ENCODE measurements around the gene ZFAND2A. TPM values are rescaled to one million over a fixed set of nuclear protein-coding genes. Genes with fewer than 3 reads are reported as not detected.

The ZFAND2A gene
- total RNA-seq, 2 experiments from 2014 or later = 29.4 to 34.6 TPM

DNA sequence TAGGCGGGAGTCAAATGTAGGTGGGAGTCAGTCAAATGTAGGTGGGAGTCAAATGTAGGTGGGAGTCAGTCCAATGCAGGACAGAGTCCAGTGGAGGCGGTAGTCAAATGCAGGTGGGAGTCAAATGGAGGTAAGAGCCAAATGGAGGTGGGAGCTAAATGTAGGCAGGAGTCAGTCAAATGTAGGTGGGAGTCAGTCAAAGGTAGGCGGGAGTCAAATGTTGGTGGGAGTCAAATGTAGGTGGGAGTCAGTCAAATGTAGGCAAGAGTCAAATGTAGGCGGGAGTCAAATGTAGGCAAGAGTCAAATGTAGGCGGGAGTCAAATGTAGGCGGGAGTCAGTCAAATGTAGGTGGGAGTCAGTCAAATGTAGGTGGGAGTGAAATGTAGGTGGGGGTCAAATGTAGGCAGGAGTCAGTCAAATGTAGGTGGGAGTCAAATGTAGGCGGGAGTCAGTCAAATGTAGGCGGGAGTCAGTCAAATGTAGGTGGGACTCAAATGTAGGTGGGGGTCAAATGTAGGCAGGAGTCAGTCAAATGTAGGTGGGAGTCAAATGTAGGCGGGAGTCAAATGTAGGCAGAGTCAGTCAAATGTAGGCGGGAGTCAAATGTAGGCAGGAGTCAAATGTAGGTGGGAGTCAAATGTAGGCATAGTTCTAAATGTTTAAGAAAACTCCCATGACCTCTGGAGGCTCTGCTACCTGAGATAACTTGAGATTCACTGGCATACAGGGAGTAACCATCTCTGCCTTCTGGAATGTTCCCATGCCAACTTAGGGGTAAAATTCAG is 30.2 kb upstream of the ZFAND2A start:
- peaks cover 17% of the 10 kb centered on the region for H3K36me3 Mint-ChIP-seq (ENCODE audit: low read depth)
- H3K27ac Mint-ChIP-seq = peak overlapping the region; percentile 35
- no peak for DNase-seq
- POLR2A ChIA-PET = no interaction called here
- H3K9me3 Mint-ChIP-seq = no peaks in the 10 kb centered on the region
- peaks cover 18% of the 10 kb centered on the region for H3K27me3 Mint-ChIP-seq
- CTCF ChIA-PET = interaction anchor here (1.1 to 6.3 kb wide), 2 partner anchors 10 to 14 kb away, joined by 3 to 55 read pairs; no protein-coding TSS in a partner anchor
- peaks cover 32% of the 10 kb centered on the region for H3K4me1 Mint-ChIP-seq
- no peak overlapping the region for H3K4me3 Mint-ChIP-seq

- POLR2A ChIA-PET = no interaction called here
- Mint-ChIP-seq H3K4me1 (peaks cover 30% of the 10 kb centered on the region), H3K9me3 (no peaks in the 10 kb centered on the region), H3K27me3 (peaks cover 14% of the 10 kb centered on the region), H3K27ac (no peak overlapping the region), H3K4me3 (no peak overlapping the region), H3K36me3 (ENCODE audit: low read depth) (peaks cover 17% of the 10 kb centered on the region)
- DNase-seq = no peak
- CTCF ChIA-PET = interaction anchor here (6.3 kb wide), 1 partner anchor 12 kb away, joined by 55 read pairs; no protein-coding TSS in a partner anchor
These were observed 28.8 kb upstream of the ZFAND2A start for GRCh38 chr7:1188720-1189294.

GRCh38 chr7:1187127-1187526 is 27.1 kb upstream of the ZFAND2A start:
- CTCF ChIA-PET = interaction anchor here (0.7 to 2.6 kb wide), 2 partner anchors 11 to 1644 kb away, joined by 3 to 23 read pairs; no protein-coding TSS in a partner anchor
- no peak for DNase-seq
- Mint-ChIP-seq H3K27ac (no peak overlapping the region), H3K9me3 (no peaks in the 10 kb centered on the region), H3K4me3 (no peak overlapping the region), H3K4me1 (peaks cover 21% of the 10 kb centered on the region), H3K36me3 (ENCODE audit: low read depth) (peaks cover 14% of the 10 kb centered on the region), H3K27me3 (peaks cover 14% of the 10 kb centered on the region)
- POLR2A ChIA-PET = no interaction called here

DNA sequence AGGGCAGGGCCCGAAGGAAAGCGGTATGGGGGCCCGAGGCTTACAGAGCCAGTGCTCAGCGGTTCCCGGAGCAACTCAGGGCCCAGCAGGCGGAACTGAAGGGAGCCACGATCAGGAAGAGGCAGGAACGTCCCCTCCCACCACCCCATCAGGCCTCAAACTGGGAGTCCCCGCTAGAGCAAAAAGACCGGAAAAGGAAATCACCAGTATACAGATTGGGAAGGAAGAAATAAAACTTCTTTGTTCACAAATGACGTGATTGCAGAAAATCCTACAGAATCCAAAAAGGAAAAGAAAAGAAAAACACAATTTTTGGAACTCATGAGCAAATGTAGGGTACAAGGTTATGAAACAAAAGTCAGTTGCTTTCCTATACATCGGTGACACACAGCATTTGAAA is 21.6 kb upstream of the ZFAND2A start:
- ChIA-PET CTCF (no interaction called here), POLR2A (no interaction called here)
- Mint-ChIP-seq H3K4me3 (no peak overlapping the region), H3K4me1 (peaks cover 11% of the 10 kb centered on the region), H3K27ac (no peak overlapping the region), H3K9me3 (peaks cover 6% of the 10 kb centered on the region), H3K36me3 (ENCODE audit: low read depth) (no peaks in the 10 kb centered on the region), H3K27me3 (peaks cover 12% of the 10 kb centered on the region)
- no peak for DNase-seq

- ChIA-PET POLR2A (no interaction called here), CTCF (interaction anchor here (1.0 kb wide), 1 partner anchor 10 kb away, joined by 3 read pairs; no protein-coding TSS in a partner anchor)
- no peak overlapping the region for H3K4me3 Mint-ChIP-seq
These were observed 21.0 kb upstream of the ZFAND2A start for GRCh38 chr7:1181031-1181430.

DNA sequence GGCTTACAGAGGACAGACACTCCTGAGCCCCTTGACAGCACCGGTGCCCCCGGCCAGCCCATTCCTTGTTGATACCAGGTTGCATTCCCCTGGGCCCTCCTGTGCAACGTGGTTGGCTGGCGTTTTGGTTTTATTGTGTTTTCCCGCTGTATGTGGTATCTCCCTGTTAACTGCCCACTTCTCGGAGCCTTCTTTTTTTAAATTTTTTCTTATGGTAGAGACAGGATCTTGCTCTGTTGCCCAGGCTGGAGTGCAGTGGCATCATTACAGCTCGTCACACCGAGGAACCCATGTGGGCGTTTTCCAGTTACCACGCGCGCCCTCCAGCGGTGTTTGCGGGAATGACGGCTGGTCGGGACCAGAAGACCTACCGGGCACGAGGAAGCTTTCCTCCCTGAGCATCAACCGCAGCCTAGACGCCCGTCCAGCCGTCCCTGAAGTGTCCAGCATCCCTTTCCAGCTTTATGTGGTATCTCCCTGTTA is 16.9 kb upstream of the ZFAND2A start:
- H3K27me3 Mint-ChIP-seq = peaks cover 11% of the 10 kb centered on the region
- H3K4me3 Mint-ChIP-seq = no peak overlapping the region
- CTCF ChIA-PET = interaction anchor here (0.6 to 5.5 kb wide), 16 partner anchors 8 to 345 kb away, joined by 3 to 55 read pairs (median 7); partner anchors contain the start of genes COX19, GPER1 and ZFAND2A
- H3K27ac Mint-ChIP-seq = peak overlapping the region; percentile 78
- peak; percentile 84 for DNase-seq
- H3K36me3 Mint-ChIP-seq (ENCODE audit: low read depth) = no peaks in the 10 kb centered on the region
- H3K4me1 Mint-ChIP-seq = peaks cover 20% of the 10 kb centered on the region
- POLR2A ChIA-PET = interaction anchor here (1.1 to 2.8 kb wide), 5 partner anchors 15 to 184 kb away, joined by 3 to 27 read pairs (median 8); partner anchors contain the start of gene ZFAND2A
- peaks cover 6% of the 10 kb centered on the region for H3K9me3 Mint-ChIP-seq

More at GRCh38 chr7:1181031-1181430, 21.0 kb upstream of the ZFAND2A start:
- no peaks in the 10 kb centered on the region for H3K36me3 Mint-ChIP-seq (ENCODE audit: low read depth)
- no peak for DNase-seq
- H3K27me3 Mint-ChIP-seq = peaks cover 11% of the 10 kb centered on the region
- no peak overlapping the region for H3K27ac Mint-ChIP-seq
- peaks cover 17% of the 10 kb centered on the region for H3K4me1 Mint-ChIP-seq
- peaks cover 6% of the 10 kb centered on the region for H3K9me3 Mint-ChIP-seq

- peaks cover 11% of the 10 kb centered on the region for H3K27me3 Mint-ChIP-seq
- no peaks in the 10 kb centered on the region for H3K36me3 Mint-ChIP-seq (ENCODE audit: low read depth)
- peaks cover 20% of the 10 kb centered on the region for H3K4me1 Mint-ChIP-seq
- peak; percentile 86 for DNase-seq
- peak overlapping the region; percentile 78 for H3K27ac Mint-ChIP-seq
- H3K9me3 Mint-ChIP-seq = peaks cover 6% of the 10 kb centered on the region
- POLR2A ChIA-PET = interaction anchor here (0.7 to 2.8 kb wide), 8 partner anchors 14 to 183 kb away, joined by 3 to 27 read pairs (median 4); partner anchors contain the start of gene ZFAND2A
- peak overlapping the region; percentile 61 for H3K4me3 Mint-ChIP-seq
- CTCF ChIA-PET = interaction anchor here (0.8 to 5.5 kb wide), 19 partner anchors 7 to 345 kb away, joined by 3 to 55 read pairs (median 5); partner anchors contain the start of genes COX19, GPER1 and ZFAND2A
These were observed 16.2 kb upstream of the ZFAND2A start for GRCh38 chr7:1175967-1176851.

DNA sequence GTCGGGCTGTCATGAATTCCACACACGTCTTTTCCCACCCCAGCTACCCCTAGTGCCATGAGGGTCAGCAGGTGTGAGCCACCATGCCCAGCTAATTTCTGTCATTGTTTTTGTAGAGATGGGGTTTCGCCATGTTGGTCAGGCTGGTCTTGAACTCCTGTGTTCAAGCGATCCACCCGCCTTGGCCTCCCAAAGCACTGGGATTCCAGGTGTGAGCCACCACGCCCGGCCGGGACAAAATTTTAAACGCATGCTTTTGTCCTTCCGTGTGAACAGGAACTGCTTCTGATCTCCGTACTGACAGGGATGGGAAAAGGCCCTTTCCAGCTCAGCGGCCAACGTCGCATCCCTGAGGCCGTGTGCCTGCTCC is 15.6 kb upstream of the ZFAND2A start:
- Mint-ChIP-seq H3K4me3 (no peak overlapping the region), H3K4me1 (peaks cover 20% of the 10 kb centered on the region)

GRCh38 chr7:1174881-1175596 is 15.0 kb upstream of the ZFAND2A start:
- no peak for DNase-seq
- peaks cover 22% of the 10 kb centered on the region for H3K4me1 Mint-ChIP-seq
- peaks cover 6% of the 10 kb centered on the region for H3K9me3 Mint-ChIP-seq
- no peak overlapping the region for H3K27ac Mint-ChIP-seq
- no peaks in the 10 kb centered on the region for H3K36me3 Mint-ChIP-seq (ENCODE audit: low read depth)
- peaks cover 6% of the 10 kb centered on the region for H3K27me3 Mint-ChIP-seq
- H3K4me3 Mint-ChIP-seq = no peak overlapping the region
- POLR2A ChIA-PET = interaction anchor here (1.1 to 2.8 kb wide), 4 partner anchors 13 to 182 kb away, joined by 3 to 27 read pairs (median 6); partner anchors contain the start of gene ZFAND2A
- CTCF ChIA-PET = interaction anchor here (0.9 to 5.5 kb wide), 11 partner anchors 8 to 200 kb away, joined by 3 to 55 read pairs (median 23); partner anchors contain the start of genes COX19, GPER1 and ZFAND2A

More for the DNA sequence above, 15.6 kb upstream of the ZFAND2A start:
- Mint-ChIP-seq H3K9me3 (peaks cover 6% of the 10 kb centered on the region), H3K27me3 (peaks cover 9% of the 10 kb centered on the region), H3K36me3 (ENCODE audit: low read depth) (no peaks in the 10 kb centered on the region), H3K27ac (peak overlapping the region; percentile 78)
- ChIA-PET CTCF (interaction anchor here (0.9 to 5.5 kb wide), 11 partner anchors 10 to 201 kb away, joined by 3 to 55 read pairs (median 23); partner anchors contain the start of genes COX19, GPER1 and ZFAND2A), POLR2A (interaction anchor here (1.1 to 2.8 kb wide), 5 partner anchors 14 to 183 kb away, joined by 3 to 27 read pairs (median 8); partner anchors contain the start of gene ZFAND2A)
- no peak for DNase-seq

GRCh38 chr7:1174002-1174401 is 14.0 kb upstream of the ZFAND2A start:
- peaks cover 32% of the 10 kb centered on the region for H3K4me1 Mint-ChIP-seq
- POLR2A ChIA-PET = interaction anchor here (1.1 to 2.0 kb wide), 2 partner anchors 14 to 199 kb away, joined by 3 to 10 read pairs; partner anchors contain the start of genes COX19 and ZFAND2A
- H3K36me3 Mint-ChIP-seq (ENCODE audit: low read depth) = peaks cover 4% of the 10 kb centered on the region
- DNase-seq = no peak
- H3K27ac Mint-ChIP-seq = no peak overlapping the region
- peaks cover 6% of the 10 kb centered on the region for H3K27me3 Mint-ChIP-seq
- peaks cover 6% of the 10 kb centered on the region for H3K9me3 Mint-ChIP-seq
- CTCF ChIA-PET = interaction anchor here (1.7 to 5.5 kb wide), 2 partner anchors 9 to 18 kb away, joined by 3 to 55 read pairs; no protein-coding TSS in a partner anchor
- no peak overlapping the region for H3K4me3 Mint-ChIP-seq

All from activated CD4-positive, alpha-beta memory T cell treated with anti-CD3 and anti-CD28 coated beads, Interleukin-2, amount 10 ng/mL, durations not matched to agents 7 days and 5 days (primary cell).